Body of pancreas (tissue), 4 donors: ENCODE data around the gene NEO1.

ENCODE experiments used
- CTCF ChIP-seq, 7 experiments: fragments of 450-650 bp in 4 of 7; fragments of 200-600 bp in 3 of 7; sonication (generic) in 3 of 7; IDR thresholded peaks; one replicate each; pipeline ENCODE4 v1.5.1; 2016 to 2019; ENCODE audit warnings: antibody characterized with exemption in 7 of 7
- POLR2A ChIP-seq, 3 donors: fragments of 450-650 bp; IDR thresholded peaks; one replicate each; pipeline ENCODE4 v1.6.1; 2016; ENCODE audit warnings: antibody characterized with exemption in 3 of 3, mild to moderate bottlenecking in 2 of 3

GRCh38 chr15:73345658-73346057 is 293.4 kb downstream of the NEO1 start:
- TF ChIP-seq POLR2A (IDR thresholded peaks at IDR 0.05) (no peak), CTCF (IDR thresholded peaks at IDR 0.05) (no peak)
